Measurements from ENCODE around the gene TMUB1.

The TMUB1 gene

GRCh38 chr7:151121380-151122170, 38.3 kb upstream of the TMUB1 start:
- no peak for DNase-seq (ENCODE audit: low read depth in 2 of 2)
- no peak overlapping the region for H3K4me3 ChIP-seq (replicated peaks in 1 of 2; ENCODE audit: low read depth in 2 of 2, low read length in 2 of 2)
- TF ChIP-seq CTCF (IDR thresholded peaks at IDR 0.05; ENCODE audit: low read depth, low read length): no peak

DNA sequence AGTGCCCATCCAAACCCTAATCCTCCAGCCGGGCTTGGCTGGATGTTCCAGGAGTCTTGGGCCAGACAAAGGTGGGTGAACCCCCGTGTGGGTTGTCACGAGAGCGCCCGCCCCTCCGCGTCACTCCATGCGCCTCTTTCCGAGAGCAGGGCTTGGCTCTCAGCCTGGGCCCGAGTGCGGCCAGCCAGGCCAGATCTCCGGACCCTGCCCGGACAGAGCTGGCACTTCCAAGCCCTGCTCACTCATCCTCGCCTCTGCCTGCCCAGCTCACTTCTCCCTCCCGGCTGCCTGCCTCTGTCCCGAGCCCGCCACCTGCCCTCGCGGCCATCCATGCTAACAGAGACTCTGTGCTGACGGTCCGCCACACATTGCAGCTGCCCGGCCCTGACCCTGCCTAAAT, 37.6 kb upstream of the TMUB1 start:
- DNase-seq (ENCODE audit: low read depth in 2 of 2): no peak
- TF ChIP-seq CTCF (IDR thresholded peaks at IDR 0.05; ENCODE audit: low read depth, low read length): no peak
- no peak overlapping the region for H3K4me3 ChIP-seq (replicated peaks in 1 of 2; ENCODE audit: low read depth in 2 of 2, low read length in 2 of 2)

DNA sequence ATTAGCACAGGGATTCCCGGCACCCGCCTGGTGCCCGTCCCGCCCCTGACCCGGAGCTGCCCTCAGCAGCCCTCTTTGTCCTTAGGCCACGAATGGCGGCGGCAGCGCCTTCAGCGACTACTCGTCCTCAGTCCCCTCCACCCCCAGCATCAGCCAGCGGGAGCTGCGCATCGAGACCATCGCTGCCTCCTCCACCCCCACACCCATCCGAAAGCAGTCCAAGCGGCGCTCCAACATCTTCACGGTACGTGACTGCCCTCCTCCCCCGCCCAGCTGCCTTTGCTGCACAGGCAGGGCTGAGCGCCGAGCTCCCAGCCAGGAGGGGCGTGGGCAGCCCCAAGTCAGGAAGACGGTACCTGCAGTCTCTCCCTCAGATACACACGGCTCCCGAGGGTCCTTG, 36.6 kb upstream of the TMUB1 start:
- TF ChIP-seq CTCF (IDR thresholded peaks at IDR 0.05; ENCODE audit: low read depth, low read length): no peak
- no peak for DNase-seq (ENCODE audit: low read depth in 2 of 2)
- no peak overlapping the region for H3K4me3 ChIP-seq (replicated peaks in 1 of 2; ENCODE audit: low read depth in 2 of 2, low read length in 2 of 2)

GRCh38 chr7:151119055-151119415, 35.7 kb upstream of the TMUB1 start:
- no peak overlapping the region for H3K4me3 ChIP-seq (replicated peaks in 1 of 2; ENCODE audit: low read depth in 2 of 2, low read length in 2 of 2)
- no peak for TF ChIP-seq CTCF (IDR thresholded peaks at IDR 0.05; ENCODE audit: low read depth, low read length)
- no peak for DNase-seq (ENCODE audit: low read depth in 2 of 2)

- TF ChIP-seq CTCF (IDR thresholded peaks at IDR 0.05; ENCODE audit: low read depth, low read length): no peak
- no peak for DNase-seq (ENCODE audit: low read depth in 2 of 2)
- no peak overlapping the region for H3K4me3 ChIP-seq (replicated peaks in 1 of 2; ENCODE audit: low read depth in 2 of 2, low read length in 2 of 2)
Measured at GRCh38 chr7:151118108-151119054, 35.1 kb upstream of the TMUB1 start.

DNA sequence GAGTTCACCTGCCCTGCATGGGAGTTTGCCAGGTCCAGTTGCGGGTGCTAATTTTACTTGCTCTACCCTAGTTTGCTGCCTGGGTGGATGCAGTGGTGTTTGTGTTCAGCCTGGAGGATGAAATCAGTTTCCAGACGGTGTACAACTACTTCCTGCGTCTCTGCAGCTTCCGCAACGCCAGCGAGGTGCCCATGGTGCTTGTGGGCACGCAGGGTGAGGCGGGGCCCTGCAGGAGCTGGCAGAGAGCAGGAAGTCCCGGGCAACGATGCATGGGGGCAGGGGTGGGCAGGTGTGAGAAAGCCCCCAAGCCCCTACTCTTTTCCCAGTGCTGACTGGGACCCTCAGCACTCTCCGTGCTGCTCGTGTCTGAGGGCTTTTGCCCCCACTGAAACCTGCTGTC, 34.3 kb upstream of the TMUB1 start:
- DNase-seq (ENCODE audit: low read depth in 2 of 2): no peak
- H3K4me3 ChIP-seq (replicated peaks in 1 of 2; ENCODE audit: low read depth in 2 of 2, low read length in 2 of 2): no peak overlapping the region

More for the DNA sequence above, 34.3 kb upstream of the TMUB1 start:
- no peak for TF ChIP-seq CTCF (IDR thresholded peaks at IDR 0.05; ENCODE audit: low read depth, low read length)
